HepG2 (cell line): ENCODE data around the gene PCYOX1L.

Experiments
- MAX ChIP-seq: IDR thresholded peaks from 2 replicates; pipeline ENCODE4 v1.6.1; 2012; ENCODE audit warnings: inconsistent platforms
- NFAT5 ChIP-seq: sonication (generic); formaldehyde crosslinking; IDR thresholded peaks from 2 replicates; pipeline ENCODE4 v1.4.0; 2020; ENCODE audit warnings: missing genetic modification reagents
- POLR2A ChIP-seq, 2 experiments: IDR thresholded peaks; 2 replicates each; pipeline ENCODE4 v1.6.1; 2011; ENCODE audit warnings: low read depth in 2 of 2, low read length in 2 of 2, mild to moderate bottlenecking in 1 of 2, moderate library complexity in 1 of 2; ENCODE audit not compliant: insufficient read depth in 1 of 2
- RFX3 ChIP-seq: IDR thresholded peaks from 2 replicates; pipeline ENCODE4 v1.6.1; 2016; ENCODE audit warnings: missing biosample characterization, missing genetic modification reagents
- SMC3 ChIP-seq: IDR thresholded peaks from 2 replicates; pipeline ENCODE4 v1.6.1; 2011; ENCODE audit warnings: low read length, improper control_type of control experiment
- SYNCRIP ChIP-seq: fragments of 200-400 bp; formaldehyde crosslinking; IDR thresholded peaks from 2 replicates; pipeline ENCODE4 v1.6.1; 2018; ENCODE audit warnings: mild to moderate bottlenecking, low read depth, low read length; ENCODE audit not compliant: insufficient read depth
- ZNF282 ChIP-seq: fragments of 450-650 bp; IDR thresholded peaks from 2 replicates; pipeline ENCODE4 v1.6.1; 2018; ENCODE audit not compliant: partially characterized antibody
- ZNF577 ChIP-seq: sonication (generic); formaldehyde crosslinking; IDR thresholded peaks from 2 replicates; pipeline ENCODE4 v1.4.0; 2020; ENCODE audit warnings: mild to moderate bottlenecking, low read depth, missing genetic modification reagents, borderline replicate concordance
- TF ChIP-seq, protein P1 (sequence below): sonication (generic); formaldehyde crosslinking; IDR thresholded peaks from 2 replicates; pipeline ENCODE4 v1.5.0; 2020; ENCODE audit warnings: mild to moderate bottlenecking, missing genetic modification reagents, moderate library complexity
- TF ChIP-seq, protein P2 (sequence below): sonication (generic); formaldehyde crosslinking; IDR thresholded peaks from 2 replicates; pipeline ENCODE4 v1.5.1; 2020; ENCODE audit warnings: mild to moderate bottlenecking, missing genetic modification reagents, borderline replicate concordance

- TF ChIP-seq SMC3: no peak
- TF ChIP-seq RFX3: no peak
- TF ChIP-seq MAX: no peak
- TF ChIP-seq, protein P1, sequence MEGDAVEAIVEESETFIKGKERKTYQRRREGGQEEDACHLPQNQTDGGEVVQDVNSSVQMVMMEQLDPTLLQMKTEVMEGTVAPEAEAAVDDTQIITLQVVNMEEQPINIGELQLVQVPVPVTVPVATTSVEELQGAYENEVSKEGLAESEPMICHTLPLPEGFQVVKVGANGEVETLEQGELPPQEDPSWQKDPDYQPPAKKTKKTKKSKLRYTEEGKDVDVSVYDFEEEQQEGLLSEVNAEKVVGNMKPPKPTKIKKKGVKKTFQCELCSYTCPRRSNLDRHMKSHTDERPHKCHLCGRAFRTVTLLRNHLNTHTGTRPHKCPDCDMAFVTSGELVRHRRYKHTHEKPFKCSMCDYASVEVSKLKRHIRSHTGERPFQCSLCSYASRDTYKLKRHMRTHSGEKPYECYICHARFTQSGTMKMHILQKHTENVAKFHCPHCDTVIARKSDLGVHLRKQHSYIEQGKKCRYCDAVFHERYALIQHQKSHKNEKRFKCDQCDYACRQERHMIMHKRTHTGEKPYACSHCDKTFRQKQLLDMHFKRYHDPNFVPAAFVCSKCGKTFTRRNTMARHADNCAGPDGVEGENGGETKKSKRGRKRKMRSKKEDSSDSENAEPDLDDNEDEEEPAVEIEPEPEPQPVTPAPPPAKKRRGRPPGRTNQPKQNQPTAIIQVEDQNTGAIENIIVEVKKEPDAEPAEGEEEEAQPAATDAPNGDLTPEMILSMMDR (CRISPR knock-in tag): no peak
- TF ChIP-seq ZNF577 (CRISPR knock-in tag): no peak
- no peak for TF ChIP-seq ZNF282
- no peak for TF ChIP-seq SYNCRIP
- TF ChIP-seq POLR2A (IDR thresholded peaks at IDR 0.05; ENCODE audit: insufficient read depth in 1 of 2, low read depth in 2 of 2, low read length in 2 of 2): no peak
- no peak for TF ChIP-seq NFAT5 (CRISPR knock-in tag)
- TF ChIP-seq, protein P2, sequence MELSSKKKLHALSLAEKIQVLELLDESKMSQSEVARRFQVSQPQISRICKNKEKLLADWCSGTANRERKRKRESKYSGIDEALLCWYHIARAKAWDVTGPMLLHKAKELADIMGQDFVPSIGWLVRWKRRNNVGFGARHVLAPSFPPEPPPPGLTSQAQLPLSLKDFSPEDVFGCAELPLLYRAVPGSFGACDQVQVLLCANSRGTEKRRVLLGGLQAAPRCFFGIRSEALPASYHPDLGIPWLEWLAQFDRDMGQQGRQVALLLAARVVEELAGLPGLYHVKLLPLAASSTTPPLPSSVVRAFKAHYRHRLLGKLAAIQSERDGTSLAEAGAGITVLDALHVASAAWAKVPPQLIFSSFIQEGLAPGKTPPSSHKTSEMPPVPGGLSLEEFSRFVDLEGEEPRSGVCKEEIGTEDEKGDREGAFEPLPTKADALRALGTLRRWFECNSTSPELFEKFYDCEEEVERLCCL: no peak
Observed at GRCh38 chr5:149414405-149415065, 56.7 kb downstream of the PCYOX1L start.
